Activated gamma-delta T cell treated with Interleukin-2 at 50 U/mL for 16 hours (primary cell): ENCODE results near the gene HOXB7.

Source experiments
- DNase-seq: peaks from one replicate; pipeline ENCODE4 v3.0.0-alpha.2; 2020

Gene HOXB7

GRCh38 chr17:48593840-48594537 is 16.8 kb downstream of the HOXB7 start:
- peak; percentile 77 for DNase-seq

GRCh38 chr17:48593126-48593829 is 17.5 kb downstream of the HOXB7 start, which contains the start of gene HOXB5:
Gene HOXB5 (minus strand): TSS chr17:48593779. CDS start chr17:48593682, 97 bp downstream.
- no peak for DNase-seq

GRCh38 chr17:48592577-48592976 is 18.2 kb downstream of the HOXB7 start:
- no peak for DNase-seq

- no peak for DNase-seq
Observed at GRCh38 chr17:48592057-48592514, 18.7 kb downstream of the HOXB7 start.

GRCh38 chr17:48591255-48592056 is 19.4 kb downstream of the HOXB7 start:
- DNase-seq, result no peak

- DNase-seq, result no peak
Observed at GRCh38 chr17:48590607-48591161, 20.1 kb downstream of the HOXB7 start.

GRCh38 chr17:48589831-48590606 is 20.8 kb downstream of the HOXB7 start, which contains the start of gene HOXB3:
Gene HOXB3 (minus strand): TSS chr17:48590241. CDS start chr17:48552474, 37,767 bp downstream.
- no peak for DNase-seq

- no peak for DNase-seq
Observed at GRCh38 chr17:48589060-48589830, 21.6 kb downstream of the HOXB7 start.

- DNase-seq, result no peak
Observed at GRCh38 chr17:48588528-48588927, 22.3 kb downstream of the HOXB7 start.

GRCh38 chr17:48588074-48588415 is 22.8 kb downstream of the HOXB7 start:
- DNase-seq, result no peak

GRCh38 chr17:48587276-48588073 is 23.3 kb downstream of the HOXB7 start:
- no peak for DNase-seq

- no peak for DNase-seq
Observed at GRCh38 chr17:48586355-48587258, 24.2 kb downstream of the HOXB7 start.

- no peak for DNase-seq
Observed at GRCh38 chr17:48584223-48584741, 26.5 kb downstream of the HOXB7 start.

- no peak for DNase-seq
Observed at GRCh38 chr17:48583708-48584222, 27.1 kb downstream of the HOXB7 start.

GRCh38 chr17:48582750-48583069 is 28.1 kb downstream of the HOXB7 start:
- DNase-seq, result no peak

GRCh38 chr17:48579760-48580554 is 30.9 kb downstream of the HOXB7 start:
- DNase-seq, result no peak

- no peak for DNase-seq
Observed at GRCh38 chr17:48579471-48579759, 31.4 kb downstream of the HOXB7 start.
